Measurements from ENCODE around the gene TMEM184B. TPM values are rescaled to one million over a fixed set of nuclear protein-coding genes. Genes with fewer than 3 reads are reported as not detected.

TMEM184B gene
- total RNA-seq, 4 donors from 2014 or later = 39.1 to 56.1 (median 51.4) TPM

GRCh38 chr22:38196791-38197419 lies 75.9 kb downstream of the TMEM184B start:
- Histone ChIP-seq H3K27me3 (no peaks in the 10 kb centered on the region), H3K27ac (no peak overlapping the region), H3K4me3 (no peak overlapping the region), H3K36me3 (no peaks in the 10 kb centered on the region), H3K4me1 (no peaks in the 10 kb centered on the region), H3K9me3 (no peaks in the 10 kb centered on the region)
- DNase-seq = peak in 1 of 3 donors; percentile 74
- TF ChIP-seq CTCF (IDR thresholded peaks at IDR 0.05) (no peak), POLR2A (IDR thresholded peaks at IDR 0.05) (no peak)

- no peaks in the 10 kb centered on the region for H3K4me1 ChIP-seq
- no peaks in the 10 kb centered on the region for H3K27me3 ChIP-seq
- TF ChIP-seq POLR2A (IDR thresholded peaks at IDR 0.05) = no peak
- no peak for TF ChIP-seq CTCF (IDR thresholded peaks at IDR 0.05)
- no peak overlapping the region for H3K4me3 ChIP-seq
- H3K36me3 ChIP-seq = no peaks in the 10 kb centered on the region
- no peak for DNase-seq
- no peaks in the 10 kb centered on the region for H3K9me3 ChIP-seq
- no peak overlapping the region for H3K27ac ChIP-seq
These were observed 79.2 kb downstream of the TMEM184B start for GRCh38 chr22:38193580-38193979.

GRCh38 chr22:38192475-38192863 lies 80.3 kb downstream of the TMEM184B start:
- Histone ChIP-seq H3K4me1 (peaks cover 0 to 6% (median 0%) of the 10 kb centered on the region in 4 donors), H3K9me3 (no peaks in the 10 kb centered on the region), H3K27me3 (no peaks in the 10 kb centered on the region), H3K4me3 (no peak overlapping the region), H3K27ac (no peak overlapping the region), H3K36me3 (no peaks in the 10 kb centered on the region)
- DNase-seq = no peak
- TF ChIP-seq POLR2A (IDR thresholded peaks at IDR 0.05) = no peak
- no peak for TF ChIP-seq CTCF (IDR thresholded peaks at IDR 0.05)

GRCh38 chr22:38191731-38192474 lies 80.9 kb downstream of the TMEM184B start:
- Histone ChIP-seq H3K27ac (no peak overlapping the region), H3K4me3 (no peak overlapping the region), H3K36me3 (no peaks in the 10 kb centered on the region), H3K9me3 (no peaks in the 10 kb centered on the region), H3K27me3 (no peaks in the 10 kb centered on the region), H3K4me1 (peaks cover 0 to 7% (median 0%) of the 10 kb centered on the region in 4 donors)
- TF ChIP-seq CTCF (IDR thresholded peaks at IDR 0.05) (no peak), POLR2A (IDR thresholded peaks at IDR 0.05) (no peak)
- DNase-seq = no peak

- no peak for DNase-seq
- H3K27me3 ChIP-seq = no peaks in the 10 kb centered on the region
- H3K36me3 ChIP-seq = no peaks in the 10 kb centered on the region
- H3K4me1 ChIP-seq = peaks cover 0 to 7% (median 0%) of the 10 kb centered on the region in 4 donors
- TF ChIP-seq POLR2A (IDR thresholded peaks at IDR 0.05) (no peak), CTCF (IDR thresholded peaks at IDR 0.05) (no peak)
- no peaks in the 10 kb centered on the region for H3K9me3 ChIP-seq
- no peak overlapping the region for H3K4me3 ChIP-seq
- no peak overlapping the region for H3K27ac ChIP-seq
These were observed 81.8 kb downstream of the TMEM184B start for GRCh38 chr22:38191055-38191454.
